Measurements from ENCODE around the gene TRMU.
"Not testable (repeated sequence)": the region's sequence is repeated elsewhere in the genome, so short reads cannot be mapped to it uniquely, and the experiment has no call there.

Gene TRMU

GRCh38 chr22:46390652-46391301 is 55.3 kb downstream of the TRMU start:
- no peak for DNase-seq

GRCh38 chr22:46391486-46392136 is 56.1 kb downstream of the TRMU start:
- DNase-seq = no peak

- no peak for DNase-seq
Observed at GRCh38 chr22:46392137-46392844, 56.8 kb downstream of the TRMU start.

- DNase-seq = no peak
Observed at GRCh38 chr22:46393873-46394272, 58.4 kb downstream of the TRMU start.

GRCh38 chr22:46394622-46395021 is 59.1 kb downstream of the TRMU start:
- DNase-seq = no peak

GRCh38 chr22:46395145-46395544 is 59.6 kb downstream of the TRMU start:
- DNase-seq = no peak

GRCh38 chr22:46397049-46397448 is 61.5 kb downstream of the TRMU start:
- DNase-seq = not testable (repeated sequence)

GRCh38 chr22:46397514-46397913 is 62.0 kb downstream of the TRMU start:
- DNase-seq = no peak

- DNase-seq = no peak
Observed at GRCh38 chr22:46397951-46398350, 62.4 kb downstream of the TRMU start.

- DNase-seq = no peak
Observed at GRCh38 chr22:46399251-46400024, 63.9 kb downstream of the TRMU start.

- DNase-seq = no peak
Observed at GRCh38 chr22:46401370-46401769, 65.9 kb downstream of the TRMU start.

- DNase-seq = no peak
Observed at GRCh38 chr22:46402505-46402904, 67.0 kb downstream of the TRMU start.

- not testable (repeated sequence) for DNase-seq
Observed at GRCh38 chr22:46403880-46404279, 68.4 kb downstream of the TRMU start.

GRCh38 chr22:46405901-46406300 is 70.4 kb downstream of the TRMU start:
- DNase-seq = no peak

- no peak for DNase-seq
Observed at GRCh38 chr22:46406349-46406748, 70.8 kb downstream of the TRMU start.

- no peak for DNase-seq
Observed at GRCh38 chr22:46406791-46407190, 71.3 kb downstream of the TRMU start.
